Fibroblast of skin of abdomen (primary cell): ENCODE measurements around the gene CIAO3.
"Not testable (repeated sequence)": the region's sequence is repeated elsewhere in the genome, so short reads cannot be mapped to it uniquely, and the experiment has no call there.

Experiments
- DNase-seq: peaks from one replicate; pipeline ENCODE4 v3.0.0-alpha.2; 2013

Gene CIAO3

GRCh38 chr16:760065-760464 is 19.3 kb upstream of the CIAO3 start:
- no peak for DNase-seq

- no peak for DNase-seq
These were observed 18.5 kb upstream of the CIAO3 start for GRCh38 chr16:759110-759910.

GRCh38 chr16:756428-756827 is 15.6 kb upstream of the CIAO3 start:
- DNase-seq = no peak

- DNase-seq = no peak
These were observed 13.9 kb upstream of the CIAO3 start for GRCh38 chr16:754656-755055.

- not testable (repeated sequence) for DNase-seq
These were observed 13.4 kb upstream of the CIAO3 start for GRCh38 chr16:754121-754607.

- DNase-seq = no peak
These were observed 11.2 kb upstream of the CIAO3 start for GRCh38 chr16:752007-752312.

GRCh38 chr16:751152-752006 is 10.6 kb upstream of the CIAO3 start:
- DNase-seq = no peak

- no peak for DNase-seq
These were observed 9.7 kb upstream of the CIAO3 start for GRCh38 chr16:750485-750884.

- peak; percentile 73 for DNase-seq
These were observed 8.2 kb upstream of the CIAO3 start for GRCh38 chr16:749010-749409.

GRCh38 chr16:747978-748746 is 7.4 kb upstream of the CIAO3 start:
- no peak for DNase-seq

- no peak for DNase-seq
These were observed 5.8 kb upstream of the CIAO3 start for GRCh38 chr16:746637-747036.

GRCh38 chr16:745739-746138 is 4.9 kb upstream of the CIAO3 start:
- DNase-seq = no peak

GRCh38 chr16:743794-744500 is 3.1 kb upstream of the CIAO3 start:
- DNase-seq = no peak

- not testable (repeated sequence) for DNase-seq
These were observed 2.1 kb upstream of the CIAO3 start for GRCh38 chr16:742894-743293.

- no peak for DNase-seq
These were observed 1.3 kb upstream of the CIAO3 start for GRCh38 chr16:741986-742629.

GRCh38 chr16:740459-740763 is 386 bp downstream of the CIAO3 start:
- DNase-seq = no peak

- no peak for DNase-seq
These were observed 988 bp downstream of the CIAO3 start for GRCh38 chr16:739560-740458.

- DNase-seq = no peak
These were observed 3.8 kb downstream of the CIAO3 start for GRCh38 chr16:736936-737481.

- DNase-seq = no peak
These were observed 4.8 kb downstream of the CIAO3 start for GRCh38 chr16:735982-736453.
